Lower leg skin (tissue), 4 donors: Measurements from ENCODE around the gene KCTD13. TPM values are rescaled to one million over a fixed set of nuclear protein-coding genes. Genes with fewer than 3 reads are reported as not detected.

Experiments used
- DNase-seq, 2 donors: peaks; one replicate each; pipeline ENCODE4 v3.0.0-alpha.2; 2019; ENCODE audit warnings: low spot score in 2 of 2
- H3K4me3 ChIP-seq: fragments of 200-600 bp; sonication (generic); 2 replicates; pipeline ENCODE4 v1.5.1; 2017; ENCODE audit warnings: mild to moderate bottlenecking, low read depth; ENCODE audit not compliant: poor library complexity, severe bottlenecking
- CTCF ChIP-seq, 3 donors: fragments of 450-650 bp; IDR thresholded peaks; one replicate each; pipeline ENCODE4 v1.5.1; 2016; ENCODE audit warnings: antibody characterized with exemption in 3 of 3, mild to moderate bottlenecking in 3 of 3, moderate library complexity in 2 of 3
- POLR2A ChIP-seq, 2 donors: fragments of 450-650 bp; IDR thresholded peaks; one replicate each; pipeline ENCODE4 v1.6.1; 2016 to 2017; ENCODE audit warnings: antibody characterized with exemption in 2 of 2, mild to moderate bottlenecking in 1 of 2, moderate library complexity in 1 of 2
- whole genome bisulfite sequencing, 2 donors: methylation state at CpG; one replicate each; pipeline ENCODE4 v1.1.5; 2018; 5-methylcytosine and 5-hydroxymethylcytosine counted together
- intact Hi-C: fragments of 100-400 bp; cut with DNase I; formaldehyde crosslinking; loops from one replicate; pipeline ENCODE4 v1.15.0; 2023; ENCODE audit warnings: low total_unique reads
- total RNA-seq, 4 donors: library from RNA; depleted of rRNA; stranded (reverse); fragments of >200 nt; gene quantifications; one replicate each; pipeline ENCODE4 v1.1.0, GENCODE V29; 2016

The KCTD13 gene
- total RNA-seq, 4 donors from 2014 or later, result 19.7 to 34.4 (median 26.0) TPM

DNA sequence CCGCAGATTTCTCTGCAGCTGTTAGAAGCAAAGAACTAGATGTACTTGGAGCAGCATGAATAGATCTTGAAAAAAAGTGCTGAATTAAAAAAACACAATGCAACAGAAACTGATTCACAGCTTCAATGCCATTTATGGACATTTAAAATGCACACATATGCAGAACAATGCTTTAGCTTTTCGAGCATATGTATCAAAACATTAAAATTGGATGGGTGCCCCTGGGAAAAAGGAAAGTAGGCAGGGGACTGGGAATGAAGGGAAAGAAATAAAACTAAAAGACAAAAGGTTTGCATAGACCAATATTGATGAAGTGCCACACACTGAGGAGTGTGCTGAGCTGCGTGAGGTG, 5.0 kb downstream of the KCTD13 start:
- H3K4me3 ChIP-seq, result no peak overlapping the region
- TF ChIP-seq CTCF (IDR thresholded peaks at IDR 0.05) (no peak), POLR2A (IDR thresholded peaks at IDR 0.05) (no peak)
- DNase-seq, result no peak
- intact Hi-C loops, result no loop called here
- 82 to 89% methylated on average over 3 of the region's 3 CpGs for WGBS, 2 donors

GRCh38 chr16:29920288-29921033, 5.6 kb downstream of the KCTD13 start:
- no peak for DNase-seq
- intact Hi-C loops, result no loop called here
- TF ChIP-seq CTCF (IDR thresholded peaks at IDR 0.05) (no peak), POLR2A (IDR thresholded peaks at IDR 0.05) (no peak)
- WGBS, 2 donors, result 79 to 83% methylated on average over 6 of the region's 6 CpGs
- no peak overlapping the region for H3K4me3 ChIP-seq

GRCh38 chr16:29916979-29917378, 9.0 kb downstream of the KCTD13 start:
- intact Hi-C loops, result no loop called here
- no peak overlapping the region for H3K4me3 ChIP-seq
- 96 to 97% methylated on average over 1 of the region's 1 CpG for WGBS, 2 donors
- TF ChIP-seq POLR2A (IDR thresholded peaks at IDR 0.05) (no peak), CTCF (IDR thresholded peaks at IDR 0.05) (no peak)
- no peak for DNase-seq

GRCh38 chr16:29915590-29916247, 10.3 kb downstream of the KCTD13 start:
- no peak for DNase-seq
- intact Hi-C loops, result no loop called here
- TF ChIP-seq POLR2A (IDR thresholded peaks at IDR 0.05), result no peak
- no peak for TF ChIP-seq CTCF (IDR thresholded peaks at IDR 0.05)
- no peak overlapping the region for H3K4me3 ChIP-seq
- 78 to 81% methylated on average over 6 of the region's 6 CpGs for WGBS, 2 donors

DNA sequence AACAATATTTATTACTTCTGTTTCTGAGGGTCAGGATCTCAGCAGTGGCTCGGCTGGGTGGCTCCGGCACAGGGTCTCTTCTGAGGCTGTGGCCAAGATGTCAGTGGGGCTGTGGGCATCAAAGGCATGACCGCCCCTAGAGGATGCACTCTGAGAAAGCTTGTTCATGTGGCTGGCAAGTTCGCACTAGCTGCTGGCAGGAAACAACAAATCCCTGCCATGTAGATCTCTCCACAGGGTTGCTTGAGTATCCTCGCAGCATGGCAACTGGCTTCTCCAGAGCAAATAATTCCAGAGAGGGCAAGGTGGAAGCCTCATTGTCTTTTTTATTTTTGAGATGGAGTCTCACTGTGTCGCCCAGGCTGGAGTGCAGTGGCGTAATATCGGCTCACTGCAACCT, 12.5 kb downstream of the KCTD13 start:
- intact Hi-C loops, result no loop called here
- WGBS, 2 donors, result 97% methylated on average over 8 of the region's 8 CpGs
- TF ChIP-seq CTCF (IDR thresholded peaks at IDR 0.05) (no peak), POLR2A (IDR thresholded peaks at IDR 0.05) (no peak)
- DNase-seq, result no peak
- H3K4me3 ChIP-seq, result no peak overlapping the region
